ENCODE results near the gene USP2.

The USP2 gene

DNA sequence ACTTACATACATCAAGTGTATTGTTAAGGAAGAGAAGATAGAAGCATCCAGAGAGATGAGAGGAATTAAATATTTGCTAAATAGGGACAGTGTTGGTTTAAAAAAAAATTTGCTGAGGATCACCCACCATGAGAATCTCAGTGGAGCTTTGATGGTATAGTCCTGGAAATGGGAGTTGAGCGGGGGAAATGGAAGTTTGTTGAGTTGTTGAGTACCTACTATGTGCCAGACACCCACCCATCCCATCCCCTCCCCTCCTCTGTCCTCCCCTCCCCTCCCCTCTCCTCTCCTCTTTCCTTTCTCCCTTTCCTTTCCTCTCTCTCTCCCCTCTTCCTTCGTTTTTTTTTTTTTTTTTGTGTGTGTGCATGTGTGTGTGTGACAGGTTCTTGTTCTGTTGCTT is 30.3 kb downstream of the USP2 start:
- WGBS = no CpG with 5 or more reads among the region's 2 CpGs
- no peak overlapping the region for H2BK12ac ChIP-seq (ENCODE audit: low read length in 2 of 2)

DNA sequence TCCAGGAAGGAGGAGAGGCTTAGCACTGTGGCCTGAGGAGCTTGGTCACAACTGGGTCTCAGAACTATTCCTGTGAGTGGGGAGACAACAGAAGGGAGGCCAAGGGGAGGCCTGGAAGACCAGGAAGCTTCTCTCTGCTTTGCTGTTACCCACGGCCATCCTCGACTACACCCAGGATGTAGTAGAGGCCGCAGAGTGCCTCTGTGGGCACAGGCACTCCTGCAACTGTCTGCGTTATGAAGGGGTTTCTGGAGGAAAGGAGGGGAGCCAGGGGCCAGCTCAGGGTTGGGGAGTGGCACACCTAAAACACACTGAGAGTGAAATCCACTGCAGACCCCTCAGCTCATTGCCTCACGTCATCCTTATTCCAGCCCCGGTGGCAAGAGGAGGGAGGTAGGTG is 31.2 kb downstream of the USP2 start:
- Histone ChIP-seq H3K23ac (ENCODE audit: low read length in 2 of 2) (no peak overlapping the region), H2BK120ac (ENCODE audit: low read depth, low read length) (no peak overlapping the region), H3K79me1 (replicated peaks; ENCODE audit: low read length, poor library complexity, severe bottlenecking) (no peaks in the 10 kb centered on the region), H2AFZ (ENCODE audit: low read depth, low read length) (no peak overlapping the region), H3K4me2 (ENCODE audit: low read length, poor library complexity, severe bottlenecking) (no peak overlapping the region), H4K91ac (ENCODE audit: low read length) (no peak overlapping the region), H3K27ac (ENCODE audit: low read length, poor library complexity, severe bottlenecking) (no peak overlapping the region), H3K18ac (ENCODE audit: low read depth in 1 of 2, low read length in 2 of 2) (no peak overlapping the region), H2BK15ac (ENCODE audit: low read depth, poor library complexity, severe bottlenecking) (no peak overlapping the region), H3K9me3 (ENCODE audit: control insufficient read depth, low read length) (no peaks in the 10 kb centered on the region), H4K8ac (ENCODE audit: low read length) (no peak overlapping the region), H3K36me3 (ENCODE audit: control insufficient read depth in 1 of 2, insufficient read depth in 2 of 2, low read depth in 1 of 2, low read length in 2 of 2) (no peaks in the 10 kb centered on the region), H3K4me1 (ENCODE audit: control insufficient read depth, insufficient read depth, low read depth, low read length) (no peaks in the 10 kb centered on the region), H2BK12ac (ENCODE audit: low read length in 2 of 2) (no peak overlapping the region), H3K27me3 (ENCODE audit: control insufficient read depth in 1 of 2, insufficient read depth in 1 of 2, low read length in 2 of 2) (peaks cover 34 to 60% of the 10 kb centered on the region in 2 experiments), H3K4me3 (ENCODE audit: insufficient read depth in 1 of 2, low read depth in 1 of 2, low read length in 2 of 2) (no peak overlapping the region), H3K9ac (ENCODE audit: low read length) (no peak overlapping the region), H2AK5ac (ENCODE audit: low read length, severe bottlenecking) (no peak overlapping the region), H3K4ac (ENCODE audit: low read depth in 1 of 2, low read length in 2 of 2) (no peak overlapping the region), H3K14ac (ENCODE audit: low read length in 2 of 2) (no peak overlapping the region), H2BK5ac (ENCODE audit: low read depth, low read length, poor library complexity, severe bottlenecking) (no peak overlapping the region)
- WGBS = 79% methylated on average over 6 of the region's 6 CpGs
- DNase-seq = no peak

More for the DNA sequence above, 30.3 kb downstream of the USP2 start:
- Histone ChIP-seq H3K4me2 (ENCODE audit: low read length, poor library complexity, severe bottlenecking) (no peak overlapping the region), H3K36me3 (ENCODE audit: control insufficient read depth in 1 of 2, insufficient read depth in 2 of 2, low read depth in 1 of 2, low read length in 2 of 2) (no peaks in the 10 kb centered on the region), H3K27me3 (ENCODE audit: control insufficient read depth in 1 of 2, insufficient read depth in 1 of 2, low read length in 2 of 2) (peaks cover 37 to 59% of the 10 kb centered on the region in 2 experiments), H3K18ac (ENCODE audit: low read depth in 1 of 2, low read length in 2 of 2) (no peak overlapping the region), H4K91ac (ENCODE audit: low read length) (no peak overlapping the region), H4K8ac (ENCODE audit: low read length) (no peak overlapping the region), H3K9me3 (ENCODE audit: control insufficient read depth, low read length) (no peaks in the 10 kb centered on the region), H3K4me3 (ENCODE audit: insufficient read depth in 1 of 2, low read depth in 1 of 2, low read length in 2 of 2) (no peak overlapping the region), H3K4ac (ENCODE audit: low read depth in 1 of 2, low read length in 2 of 2) (no peak overlapping the region), H2BK5ac (ENCODE audit: low read depth, low read length, poor library complexity, severe bottlenecking) (no peak overlapping the region), H2BK120ac (ENCODE audit: low read depth, low read length) (no peak overlapping the region), H3K9ac (ENCODE audit: low read length) (no peak overlapping the region), H3K4me1 (ENCODE audit: control insufficient read depth, insufficient read depth, low read depth, low read length) (peaks cover 1% of the 10 kb centered on the region), H3K14ac (ENCODE audit: low read length in 2 of 2) (no peak overlapping the region), H3K79me1 (replicated peaks; ENCODE audit: low read length, poor library complexity, severe bottlenecking) (no peaks in the 10 kb centered on the region), H3K27ac (ENCODE audit: low read length, poor library complexity, severe bottlenecking) (no peak overlapping the region), H2BK15ac (ENCODE audit: low read depth, poor library complexity, severe bottlenecking) (no peak overlapping the region), H2AFZ (ENCODE audit: low read depth, low read length) (no peak overlapping the region), H3K23ac (ENCODE audit: low read length in 2 of 2) (no peak overlapping the region), H2AK5ac (ENCODE audit: low read length, severe bottlenecking) (no peak overlapping the region)
- DNase-seq = no peak

DNA sequence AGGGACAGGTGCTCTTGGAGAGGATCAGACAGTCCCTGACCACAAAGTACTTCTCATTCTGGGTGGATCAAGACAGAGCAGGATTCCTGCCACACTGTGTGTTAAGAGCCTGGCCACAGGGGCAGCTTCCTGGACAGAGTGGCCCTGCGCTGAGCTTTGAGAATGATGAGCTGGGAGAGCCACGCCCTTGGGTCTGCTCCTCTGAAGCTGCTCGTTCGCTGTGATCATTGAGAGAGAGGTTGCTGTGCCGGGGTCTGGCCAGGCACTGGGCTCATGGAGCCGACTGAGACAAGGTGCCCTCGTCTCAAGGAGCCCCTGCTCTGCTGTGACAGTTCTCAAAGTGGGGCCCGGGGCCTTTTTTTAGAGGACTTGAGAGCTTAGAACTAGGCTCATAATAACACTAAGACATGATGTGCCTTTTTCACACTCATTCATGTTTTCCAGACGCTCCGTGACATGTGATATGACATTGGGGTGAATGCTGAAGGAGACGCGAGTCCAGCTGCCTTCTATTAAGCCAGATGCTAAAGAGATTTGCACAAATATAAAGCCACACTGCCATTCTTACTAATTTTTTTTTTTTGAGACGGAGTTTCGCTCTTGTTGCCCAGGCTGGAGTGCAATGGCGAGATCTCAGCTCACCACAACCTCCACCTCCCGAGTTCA is 33.4 kb downstream of the USP2 start:
- H2AFZ ChIP-seq (ENCODE audit: low read depth, low read length) = no peak overlapping the region
- H3K23ac ChIP-seq (ENCODE audit: low read length in 2 of 2) = no peak overlapping the region
- no peak overlapping the region for H3K4ac ChIP-seq (ENCODE audit: low read depth in 1 of 2, low read length in 2 of 2)
- no peak for DNase-seq
- H2BK12ac ChIP-seq (ENCODE audit: low read length in 2 of 2) = no peak overlapping the region
- peak overlapping the region; percentile 48 for H2BK15ac ChIP-seq (ENCODE audit: low read depth, poor library complexity, severe bottlenecking)
- H3K36me3 ChIP-seq (ENCODE audit: control insufficient read depth in 1 of 2, insufficient read depth in 2 of 2, low read depth in 1 of 2, low read length in 2 of 2) = no peaks in the 10 kb centered on the region
- peaks cover 31 to 73% of the 10 kb centered on the region in 2 experiments for H3K27me3 ChIP-seq (ENCODE audit: control insufficient read depth in 1 of 2, insufficient read depth in 1 of 2, low read length in 2 of 2)
- no peak overlapping the region for H3K14ac ChIP-seq (ENCODE audit: low read length in 2 of 2)
- H4K91ac ChIP-seq (ENCODE audit: low read length) = no peak overlapping the region
- H4K8ac ChIP-seq (ENCODE audit: low read length) = no peak overlapping the region
- no peak overlapping the region for H3K9ac ChIP-seq (ENCODE audit: low read length)
- no peak overlapping the region for H3K4me2 ChIP-seq (ENCODE audit: low read length, poor library complexity, severe bottlenecking)
- no peak overlapping the region for H2AK5ac ChIP-seq (ENCODE audit: low read length, severe bottlenecking)
- H3K79me1 ChIP-seq (replicated peaks; ENCODE audit: low read length, poor library complexity, severe bottlenecking) = no peaks in the 10 kb centered on the region
- no peak overlapping the region for H2BK5ac ChIP-seq (ENCODE audit: low read depth, low read length, poor library complexity, severe bottlenecking)
- H3K9me3 ChIP-seq (ENCODE audit: control insufficient read depth, low read length) = no peaks in the 10 kb centered on the region
- H3K27ac ChIP-seq (ENCODE audit: low read length, poor library complexity, severe bottlenecking) = no peak overlapping the region
- WGBS = 81% methylated on average over 14 of the region's 16 CpGs
- no peak overlapping the region for H2BK120ac ChIP-seq (ENCODE audit: low read depth, low read length)
- no peak overlapping the region for H3K4me3 ChIP-seq (ENCODE audit: insufficient read depth in 1 of 2, low read depth in 1 of 2, low read length in 2 of 2)
- no peaks in the 10 kb centered on the region for H3K4me1 ChIP-seq (ENCODE audit: control insufficient read depth, insufficient read depth, low read depth, low read length)
- no peak overlapping the region for H3K18ac ChIP-seq (ENCODE audit: low read depth in 1 of 2, low read length in 2 of 2)

DNA sequence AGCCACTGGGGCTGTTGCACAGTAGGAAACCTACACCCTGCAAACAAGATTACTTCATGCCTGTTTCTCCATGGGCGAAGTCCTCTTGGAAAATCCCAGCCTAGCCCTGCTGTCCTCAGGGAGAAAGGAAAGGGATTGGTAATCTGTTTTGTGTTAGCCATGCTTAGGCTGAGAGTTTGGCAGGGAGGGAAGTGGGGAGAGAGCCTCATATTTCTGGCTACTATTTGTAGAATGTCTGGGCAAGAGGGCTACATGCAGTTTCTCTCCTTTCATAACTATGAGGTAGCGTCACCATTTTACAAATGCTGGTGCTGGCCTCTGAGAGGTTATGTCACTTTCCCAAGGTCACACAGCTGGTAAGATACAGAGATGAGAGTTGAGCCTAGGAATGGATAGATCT is 34.2 kb downstream of the USP2 start:
- Histone ChIP-seq H2BK12ac (ENCODE audit: low read length in 2 of 2) (no peak overlapping the region), H3K4me1 (ENCODE audit: control insufficient read depth, insufficient read depth, low read depth, low read length) (no peaks in the 10 kb centered on the region), H3K27ac (ENCODE audit: low read length, poor library complexity, severe bottlenecking) (no peak overlapping the region), H2AFZ (ENCODE audit: low read depth, low read length) (no peak overlapping the region), H3K27me3 (ENCODE audit: control insufficient read depth in 1 of 2, insufficient read depth in 1 of 2, low read length in 2 of 2) (peaks cover 34 to 77% of the 10 kb centered on the region in 2 experiments), H3K9me3 (ENCODE audit: control insufficient read depth, low read length) (no peaks in the 10 kb centered on the region), H3K36me3 (ENCODE audit: control insufficient read depth in 1 of 2, insufficient read depth in 2 of 2, low read depth in 1 of 2, low read length in 2 of 2) (no peaks in the 10 kb centered on the region), H4K8ac (ENCODE audit: low read length) (no peak overlapping the region), H3K4ac (ENCODE audit: low read depth in 1 of 2, low read length in 2 of 2) (no peak overlapping the region), H2AK5ac (ENCODE audit: low read length, severe bottlenecking) (no peak overlapping the region), H3K23ac (ENCODE audit: low read length in 2 of 2) (no peak overlapping the region), H2BK120ac (ENCODE audit: low read depth, low read length) (no peak overlapping the region), H2BK15ac (ENCODE audit: low read depth, poor library complexity, severe bottlenecking) (no peak overlapping the region), H3K18ac (ENCODE audit: low read depth in 1 of 2, low read length in 2 of 2) (no peak overlapping the region), H4K91ac (ENCODE audit: low read length) (no peak overlapping the region), H3K9ac (ENCODE audit: low read length) (no peak overlapping the region), H2BK5ac (ENCODE audit: low read depth, low read length, poor library complexity, severe bottlenecking) (no peak overlapping the region), H3K4me2 (ENCODE audit: low read length, poor library complexity, severe bottlenecking) (no peak overlapping the region), H3K4me3 (ENCODE audit: insufficient read depth in 1 of 2, low read depth in 1 of 2, low read length in 2 of 2) (peak overlapping the region in 1 of 2 experiments; percentile 10), H3K14ac (ENCODE audit: low read length in 2 of 2) (no peak overlapping the region), H3K79me1 (replicated peaks; ENCODE audit: low read length, poor library complexity, severe bottlenecking) (no peaks in the 10 kb centered on the region)
- WGBS = 90% methylated on average over 2 of the region's 2 CpGs
- DNase-seq = no peak
